K562 (cell line): ENCODE measurements around the gene TCEA3. TPM values are rescaled to one million over a fixed set of nuclear protein-coding genes. Genes with fewer than 3 reads are reported as not detected.

Experiments used
- BRD9 ChIP-seq: fragments of 450-650 bp; IDR thresholded peaks from 2 replicates; pipeline ENCODE4 v1.6.1; 2018; ENCODE audit warnings: low read depth; ENCODE audit not compliant: partially characterized antibody
- CHD4 ChIP-seq: fragments of 200-600 bp; sonication (generic); IDR thresholded peaks from 3 replicates; pipeline ENCODE4 v1.6.1; 2012; ENCODE audit warnings: low read depth, mild to moderate bottlenecking, mixed read lengths, low read length, inconsistent platforms; ENCODE audit not compliant: insufficient read depth, insufficient replicate concordance, poor library complexity, severe bottlenecking
- ELF4 ChIP-seq: fragments of 450-650 bp; formaldehyde crosslinking; IDR thresholded peaks from 2 replicates; pipeline ENCODE4 v1.4.0; 2022; ENCODE audit warnings: missing genetic modification characterization
- FOXJ3 ChIP-seq: sonication (generic); formaldehyde crosslinking; IDR thresholded peaks from 2 replicates; pipeline ENCODE4 v1.4.0; 2020; ENCODE audit warnings: mild to moderate bottlenecking, missing genetic modification reagents
- FOXM1 ChIP-seq, 2 experiments: fragments of 450-650 bp in 1 of 2; sonication (generic) in 1 of 2; formaldehyde crosslinking in 1 of 2; IDR thresholded peaks; 2 replicates each; pipeline versions ENCODE4 v1.6.1 to v1.9.0; 2017 to 2022; ENCODE audit warnings: low read depth in 2 of 2, mild to moderate bottlenecking in 2 of 2, missing genetic modification reagents in 1 of 2, moderate library complexity in 1 of 2
- NBN ChIP-seq: fragments of 450-650 bp; IDR thresholded peaks from 2 replicates; pipeline ENCODE4 v1.6.1; 2016; ENCODE audit warnings: low read depth, mild to moderate bottlenecking
- NFYB ChIP-seq: IDR thresholded peaks from 2 replicates; pipeline ENCODE4 v1.6.1; 2011; ENCODE audit warnings: mild to moderate bottlenecking, moderate library complexity; ENCODE audit not compliant: insufficient read length; ENCODE audit errors: extremely low read depth
- SMAD1 ChIP-seq: fragments of 150-350 bp; IDR thresholded peaks from 2 replicates; pipeline ENCODE4 v1.6.1; 2014; ENCODE audit warnings: low read length, low read depth; ENCODE audit not compliant: partially characterized antibody
- SMAD3 ChIP-seq: fragments of 450-650 bp; formaldehyde crosslinking; conservative IDR thresholded peaks from 2 replicates; pipeline ENCODE4 v1.4.0; 2020; ENCODE audit warnings: mild to moderate bottlenecking
- SUPT5H ChIP-seq: fragments of 450-650 bp; IDR thresholded peaks from 2 replicates; pipeline ENCODE4 v1.6.1; 2016
- U2AF1 ChIP-seq: fragments of 200-400 bp; formaldehyde crosslinking; optimal IDR thresholded peaks from 2 replicates; pipeline ENCODE3; 2017; ENCODE audit warnings: mild to moderate bottlenecking, low read depth, low read length, moderate library complexity
- ZFP1 ChIP-seq: fragments of 450-650 bp; formaldehyde crosslinking; IDR thresholded peaks from 2 replicates; pipeline ENCODE4 v1.4.0; 2020; ENCODE audit warnings: mild to moderate bottlenecking, mixed read lengths
- ZNF583 ChIP-seq: fragments of 250-450 bp; sonication (Bioruptor Pico); IDR thresholded peaks from 2 replicates; pipeline ENCODE4 v1.4.0; 2020
- ZNF77 ChIP-seq: fragments of 250-450 bp; sonication (Bioruptor Pico); IDR thresholded peaks from 2 replicates; pipeline ENCODE4 v1.5.0; 2020
- ZNF778 ChIP-seq: fragments of 450-650 bp; formaldehyde crosslinking; IDR thresholded peaks from 2 replicates; pipeline ENCODE4 v1.4.0; 2020; ENCODE audit warnings: mild to moderate bottlenecking, moderate library complexity
- polyA plus RNA-seq, 8 experiments: library from polyadenylated mRNA; depleted of rRNA in 4 of 8; stranded (reverse) in 5 of 8; unstranded in 3 of 8; fragments of >200 nt; fragmentation: Nextera tagmentation in 2 of 8; fragmentation: Illumina TruSeq in 1 of 8; extraction: Ambion mirVana in 2 of 8; extraction: Trizol in 1 of 8; gene quantifications; 2 replicates each; pipeline versions ENCODE4 v1.2.1 to v1.2.3, GENCODE V29; 2011 to 2014; ENCODE audit warnings: inconsistent platforms in 1 of 8, missing spikeins in 1 of 8
- total RNA-seq, 7 experiments: library from RNA; depleted of rRNA in 6 of 7; stranded (reverse); fragments of >200 nt in 6 of 7; fragmentation: Illumina TruSeq in 2 of 7; extraction: Trizol in 2 of 7; gene quantifications; 2 replicates each; pipeline versions ENCODE4 v1.2.1 to v1.2.3, GENCODE V29; 2011 to 2021; ENCODE audit warnings: low replicate concordance in 1 of 7
- TF ChIP-seq, protein P1 (sequence below): fragments of 150-350 bp; IDR thresholded peaks from 2 replicates; pipeline ENCODE4 v1.6.1; 2014; ENCODE audit warnings: low read depth, mild to moderate bottlenecking, low read length, borderline replicate concordance
- TF ChIP-seq, protein P2 (sequence below), 2 experiments: fragments of 450-650 bp in 1 of 2; sonication (generic) in 1 of 2; formaldehyde crosslinking in 1 of 2; IDR thresholded peaks; 2 replicates each; pipeline versions ENCODE4 v1.7.1 to v1.9.0; 2016 to 2022; ENCODE audit warnings: inconsistent platforms in 1 of 2, mild to moderate bottlenecking in 1 of 2, missing genetic modification reagents in 1 of 2

The TCEA3 gene
- total and polyA plus RNA-seq, 9 of the 15 experiments (the other 6 are each of a cell fraction or from before 2014, with no cell fraction given), result 0.03 to 0.55 (median 0.36) TPM

DNA sequence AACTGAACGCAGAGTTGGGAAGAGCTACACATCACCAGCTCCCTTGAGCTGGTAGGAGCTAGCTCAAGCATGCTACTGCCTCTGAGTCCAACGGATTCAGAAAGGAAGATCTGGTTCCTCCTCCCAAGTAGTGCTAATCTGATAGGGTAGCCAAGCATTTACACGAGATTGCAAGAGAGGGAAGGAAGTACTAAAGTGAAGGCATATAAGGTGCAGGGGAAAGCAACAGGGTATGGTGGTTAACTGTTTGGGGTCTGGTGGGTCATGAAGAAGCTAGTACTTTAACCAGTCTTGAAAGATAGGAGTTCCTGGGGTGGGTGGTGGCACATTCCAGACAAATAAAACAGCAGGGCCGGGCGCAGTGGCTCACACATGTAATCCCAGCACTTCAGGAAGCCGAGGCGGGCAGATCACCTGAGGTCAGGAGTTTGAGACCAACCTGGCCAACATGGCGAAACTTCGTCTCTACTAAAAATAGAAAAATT, 34.7 kb downstream of the TCEA3 start (continued):
- TF ChIP-seq, protein P1, sequence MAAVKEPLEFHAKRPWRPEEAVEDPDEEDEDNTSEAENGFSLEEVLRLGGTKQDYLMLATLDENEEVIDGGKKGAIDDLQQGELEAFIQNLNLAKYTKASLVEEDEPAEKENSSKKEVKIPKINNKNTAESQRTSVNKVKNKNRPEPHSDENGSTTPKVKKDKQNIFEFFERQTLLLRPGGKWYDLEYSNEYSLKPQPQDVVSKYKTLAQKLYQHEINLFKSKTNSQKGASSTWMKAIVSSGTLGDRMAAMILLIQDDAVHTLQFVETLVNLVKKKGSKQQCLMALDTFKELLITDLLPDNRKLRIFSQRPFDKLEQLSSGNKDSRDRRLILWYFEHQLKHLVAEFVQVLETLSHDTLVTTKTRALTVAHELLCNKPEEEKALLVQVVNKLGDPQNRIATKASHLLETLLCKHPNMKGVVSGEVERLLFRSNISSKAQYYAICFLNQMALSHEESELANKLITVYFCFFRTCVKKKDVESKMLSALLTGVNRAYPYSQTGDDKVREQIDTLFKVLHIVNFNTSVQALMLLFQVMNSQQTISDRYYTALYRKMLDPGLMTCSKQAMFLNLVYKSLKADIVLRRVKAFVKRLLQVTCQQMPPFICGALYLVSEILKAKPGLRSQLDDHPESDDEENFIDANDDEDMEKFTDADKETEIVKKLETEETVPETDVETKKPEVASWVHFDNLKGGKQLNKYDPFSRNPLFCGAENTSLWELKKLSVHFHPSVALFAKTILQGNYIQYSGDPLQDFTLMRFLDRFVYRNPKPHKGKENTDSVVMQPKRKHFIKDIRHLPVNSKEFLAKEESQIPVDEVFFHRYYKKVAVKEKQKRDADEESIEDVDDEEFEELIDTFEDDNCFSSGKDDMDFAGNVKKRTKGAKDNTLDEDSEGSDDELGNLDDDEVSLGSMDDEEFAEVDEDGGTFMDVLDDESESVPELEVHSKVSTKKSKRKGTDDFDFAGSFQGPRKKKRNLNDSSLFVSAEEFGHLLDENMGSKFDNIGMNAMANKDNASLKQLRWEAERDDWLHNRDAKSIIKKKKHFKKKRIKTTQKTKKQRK, result no peak
- TF ChIP-seq NBN, result no peak; the same call in 1 of the 2 replicates
- no peak for TF ChIP-seq ZNF778
- TF ChIP-seq SMAD1, result no peak
- TF ChIP-seq ZFP1 (CRISPR knock-in tag), result no peak
- no peak for TF ChIP-seq BRD9
- no peak for TF ChIP-seq FOXM1 (IDR thresholded peaks at IDR 0.05; ENCODE audit: low read depth)
- TF ChIP-seq FOXM1 (CRISPR knock-in tag; IDR thresholded peaks at IDR 0.05; ENCODE audit: low read depth), result no peak
- no peak for TF ChIP-seq FOXJ3 (CRISPR knock-in tag)
- no peak for TF ChIP-seq NFYB
- TF ChIP-seq SMAD3 (CRISPR knock-in tag), result no peak; the same call in 1 of the 2 replicates
- TF ChIP-seq U2AF1, result no peak
- TF ChIP-seq CHD4, result no peak
- no peak for TF ChIP-seq SUPT5H
- no peak for TF ChIP-seq ELF4 (CRISPR knock-in tag)
- TF ChIP-seq, protein P2, sequence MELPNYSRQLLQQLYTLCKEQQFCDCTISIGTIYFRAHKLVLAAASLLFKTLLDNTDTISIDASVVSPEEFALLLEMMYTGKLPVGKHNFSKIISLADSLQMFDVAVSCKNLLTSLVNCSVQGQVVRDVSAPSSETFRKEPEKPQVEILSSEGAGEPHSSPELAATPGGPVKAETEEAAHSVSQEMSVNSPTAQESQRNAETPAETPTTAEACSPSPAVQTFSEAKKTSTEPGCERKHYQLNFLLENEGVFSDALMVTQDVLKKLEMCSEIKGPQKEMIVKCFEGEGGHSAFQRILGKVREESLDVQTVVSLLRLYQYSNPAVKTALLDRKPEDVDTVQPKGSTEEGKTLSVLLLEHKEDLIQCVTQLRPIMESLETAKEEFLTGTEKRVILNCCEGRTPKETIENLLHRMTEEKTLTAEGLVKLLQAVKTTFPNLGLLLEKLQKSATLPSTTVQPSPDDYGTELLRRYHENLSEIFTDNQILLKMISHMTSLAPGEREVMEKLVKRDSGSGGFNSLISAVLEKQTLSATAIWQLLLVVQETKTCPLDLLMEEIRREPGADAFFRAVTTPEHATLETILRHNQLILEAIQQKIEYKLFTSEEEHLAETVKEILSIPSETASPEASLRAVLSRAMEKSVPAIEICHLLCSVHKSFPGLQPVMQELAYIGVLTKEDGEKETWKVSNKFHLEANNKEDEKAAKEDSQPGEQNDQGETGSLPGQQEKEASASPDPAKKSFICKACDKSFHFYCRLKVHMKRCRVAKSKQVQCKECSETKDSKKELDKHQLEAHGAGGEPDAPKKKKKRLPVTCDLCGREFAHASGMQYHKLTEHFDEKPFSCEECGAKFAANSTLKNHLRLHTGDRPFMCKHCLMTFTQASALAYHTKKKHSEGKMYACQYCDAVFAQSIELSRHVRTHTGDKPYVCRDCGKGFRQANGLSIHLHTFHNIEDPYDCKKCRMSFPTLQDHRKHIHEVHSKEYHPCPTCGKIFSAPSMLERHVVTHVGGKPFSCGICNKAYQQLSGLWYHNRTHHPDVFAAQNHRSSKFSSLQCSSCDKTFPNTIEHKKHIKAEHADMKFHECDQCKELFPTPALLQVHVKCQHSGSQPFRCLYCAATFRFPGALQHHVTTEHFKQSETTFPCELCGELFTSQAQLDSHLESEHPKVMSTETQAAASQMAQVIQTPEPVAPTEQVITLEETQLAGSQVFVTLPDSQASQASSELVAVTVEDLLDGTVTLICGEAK (IDR thresholded peaks at IDR 0.05), result no peak
- TF ChIP-seq, protein P2 (CRISPR knock-in tag; IDR thresholded peaks at IDR 0.05), result no peak
- no peak for TF ChIP-seq ZNF583 (CRISPR knock-in tag)
- TF ChIP-seq ZNF77 (CRISPR knock-in tag), result no peak
